ENCODE results near the gene CARNS1. TPM values are rescaled to one million over a fixed set of nuclear protein-coding genes. Genes with fewer than 3 reads are reported as not detected.

The CARNS1 gene
- total and polyA plus RNA-seq, 9 of the 15 experiments (the other 6 are each of a cell fraction or from before 2014, with no cell fraction given) = 0.01 to 0.18 (median 0.06) TPM; not detected in 3

GRCh38 chr11:67468456-67468758, 52.9 kb downstream of the CARNS1 start:
- Histone ChIP-seq H3K36me3 (ENCODE audit: control insufficient read depth, insufficient read depth, low read length) (no peaks in the 10 kb centered on the region), H3K79me2 (ENCODE audit: control insufficient read depth, insufficient read depth, low read length) (peaks cover 12% of the 10 kb centered on the region), H3K4me2 (ENCODE audit: insufficient read depth, low read length) (peak overlapping the region; percentile 83), H3K9me1 (ENCODE audit: control insufficient read depth, insufficient read depth, low read length) (no peaks in the 10 kb centered on the region), H3K9ac (ENCODE audit: insufficient read depth in 1 of 2, low read depth in 2 of 2, low read length in 2 of 2) (peak overlapping the region; percentile 73 to 90), H3K4me1 (replicated peaks in 1 of 2; ENCODE audit: control insufficient read depth in 2 of 2, insufficient read depth in 2 of 2, low read length in 2 of 2) (peaks cover 16 to 48% of the 10 kb centered on the region in 2 experiments; a peak in 4 of 5 replicates), H3K9me3 (replicated peaks; ENCODE audit: control insufficient read depth, insufficient read depth, low read depth, low read length) (no peaks in the 10 kb centered on the region), H2AFZ (ENCODE audit: low read depth, low read length) (peak overlapping the region; percentile 78; the same call in 1 of the 2 replicates), H4K20me1 (replicated peaks; ENCODE audit: control insufficient read depth, insufficient read depth, low read length) (no peaks in the 10 kb centered on the region), H3K27me3 (ENCODE audit: control insufficient read depth in 2 of 2, insufficient read depth in 2 of 2, low read length in 2 of 2) (no peaks in the 10 kb centered on the region), H3K4me3 (peak overlapping the region; percentile 76), H3K27ac (ENCODE audit: extremely low read depth, low read depth, low read length) (peak overlapping the region; percentile 69; the same call in 2 of the 3 replicates)
- intact Hi-C loops (cut with micrococcal nuclease) = loop anchor here (5.0 kb wide), 1 partner anchor 46 kb away; no protein-coding TSS in a partner anchor
- no peak for FAIRE-seq
- BruUV-seq (replicated peaks) = no TSS peak
- in situ Hi-C loops (cut with MboI) = no loop called here
- TF ChIP-seq NR1H2 (CRISPR knock-in tag; IDR thresholded peaks at IDR 0.05) = 0 out of 2 replicates have a peak, but pooled peaks have one; percentile 18
- TF ChIP-seq ARID1B (IDR thresholded peaks at IDR 0.05) = no peak
- 0% methylated on average over 6 of the region's 6 CpGs for WGBS (ENCODE audit: insufficient coverage, low coverage, missing lambda C conversion rate)
- POLR2A ChIA-PET = interaction anchor here (0.6 to 1.7 kb wide), 3 partner anchors 9 to 71 kb away, joined by 3 to 4 read pairs (median 3); partner anchors contain the start of gene AIP
- no peak for ATAC-seq
- CTCF ChIA-PET (ENCODE audit: low intra/inter-chr PET ratio) = interaction anchor here (1.3 kb wide), 1 partner anchor 66 kb away, joined by 3 read pairs; no protein-coding TSS in a partner anchor
- DNase-seq (ENCODE audit: extremely low read depth in 1 of 4, low spot score in 3 of 4) = no peak

GRCh38 chr11:67468759-67469507, 53.5 kb downstream of the CARNS1 start, which contains the start of gene TMEM134:
TSS of gene TMEM134 (minus strand) at chr11:67469251. CDS start at chr11:67469192, 59 bp downstream.
- Histone ChIP-seq H3K9me1 (ENCODE audit: control insufficient read depth, insufficient read depth, low read length) (no peaks in the 10 kb centered on the region), H4K20me1 (replicated peaks; ENCODE audit: control insufficient read depth, insufficient read depth, low read length) (no peaks in the 10 kb centered on the region), H2AFZ (ENCODE audit: low read depth, low read length) (peak within 1 kb of the TSS; percentile 96), H3K4me2 (ENCODE audit: insufficient read depth, low read length) (peak within 1 kb of the TSS; percentile 86), H3K27me3 (ENCODE audit: control insufficient read depth in 2 of 2, insufficient read depth in 2 of 2, low read length in 2 of 2) (no peaks in the 10 kb centered on the region), H3K4me1 (replicated peaks in 1 of 2; ENCODE audit: control insufficient read depth in 2 of 2, insufficient read depth in 2 of 2, low read length in 2 of 2) (peaks cover 10 to 43% of the 10 kb centered on the region in 2 experiments; a peak in 4 of 5 replicates), H3K36me3 (ENCODE audit: control insufficient read depth, insufficient read depth, low read length) (no peaks in the 10 kb centered on the region), H3K27ac (ENCODE audit: extremely low read depth, low read depth, low read length) (peak within 1 kb of the TSS; percentile 72), H3K79me2 (ENCODE audit: control insufficient read depth, insufficient read depth, low read length) (peaks cover 12% of the 10 kb centered on the region), H3K4me3 (peak within 1 kb of the TSS; percentile 76), H3K9me3 (replicated peaks; ENCODE audit: control insufficient read depth, insufficient read depth, low read depth, low read length) (no peaks in the 10 kb centered on the region), H3K9ac (ENCODE audit: insufficient read depth in 1 of 2, low read depth in 2 of 2, low read length in 2 of 2) (peak within 1 kb of the TSS; percentile 76 to 98)
- POLR2A ChIA-PET = interaction anchor here (0.6 to 1.7 kb wide), 2 partner anchors 9 to 71 kb away, joined by 3 to 4 read pairs; no protein-coding TSS in a partner anchor
- DNase-seq (ENCODE audit: extremely low read depth in 1 of 4, low spot score in 3 of 4) = peak; percentile 92 to 96 (median 94)
- intact Hi-C loops (cut with micrococcal nuclease) (loop anchor here (1.0 to 5.0 kb wide), 2 partner anchors 47 to 68 kb away; partner anchors contain the start of gene PPP1CA), in situ Hi-C loops (cut with MboI) (no loop called here)
- BruUV-seq (replicated peaks) = no TSS peak
- CTCF ChIA-PET (ENCODE audit: low intra/inter-chr PET ratio) = interaction anchor here (0.5 to 1.3 kb wide), 2 partner anchors 43 to 67 kb away, joined by 3 to 4 read pairs; no protein-coding TSS in a partner anchor
- WGBS (ENCODE audit: insufficient coverage, low coverage, missing lambda C conversion rate) = under 1% methylated on average over 29 of the region's 76 CpGs
- FAIRE-seq = peak; percentile 71
- peak; percentile 87 for ATAC-seq
- no peak for TF ChIP-seq TRIM28 (IDR thresholded peaks at IDR 0.05)
- no peak for TF ChIP-seq ELF4 (CRISPR knock-in tag; IDR thresholded peaks at IDR 0.05)
- TF ChIP-seq CHD1 (IDR thresholded peaks at IDR 0.05; ENCODE audit: low read length) = no peak
- no peak for TF ChIP-seq PPARD (CRISPR knock-in tag; IDR thresholded peaks at IDR 0.05)
- peak in 1 of 2 experiments; percentile 37; a peak in 2 of 4 replicates for TF ChIP-seq SIN3A (IDR thresholded peaks at IDR 0.05; ENCODE audit: borderline replicate concordance in 2 of 2, control insufficient read depth in 1 of 2, low read depth in 2 of 2, low read length in 2 of 2)
- TF ChIP-seq TEAD2 (tag; IDR thresholded peaks at IDR 0.05) = no peak
- no peak for TF ChIP-seq IRF1 (CRISPR knock-in tag; IDR thresholded peaks at IDR 0.05; ENCODE audit: borderline replicate concordance)
- no peak for TF ChIP-seq FOXO4 (CRISPR knock-in tag; IDR thresholded peaks at IDR 0.05)
- no peak for TF ChIP-seq ARNT (IDR thresholded peaks at IDR 0.05)
- TF ChIP-seq SIN3B (IDR thresholded peaks at IDR 0.05; ENCODE audit: low read depth) = no peak; the same call in 1 of the 2 replicates

Measured in K562 (cell line).